Measurements from ENCODE around the gene RSKR.
"Not testable (repeated sequence)": the region's sequence is repeated elsewhere in the genome, so short reads cannot be mapped to it uniquely, and the experiment has no call there.

The RSKR gene

DNA sequence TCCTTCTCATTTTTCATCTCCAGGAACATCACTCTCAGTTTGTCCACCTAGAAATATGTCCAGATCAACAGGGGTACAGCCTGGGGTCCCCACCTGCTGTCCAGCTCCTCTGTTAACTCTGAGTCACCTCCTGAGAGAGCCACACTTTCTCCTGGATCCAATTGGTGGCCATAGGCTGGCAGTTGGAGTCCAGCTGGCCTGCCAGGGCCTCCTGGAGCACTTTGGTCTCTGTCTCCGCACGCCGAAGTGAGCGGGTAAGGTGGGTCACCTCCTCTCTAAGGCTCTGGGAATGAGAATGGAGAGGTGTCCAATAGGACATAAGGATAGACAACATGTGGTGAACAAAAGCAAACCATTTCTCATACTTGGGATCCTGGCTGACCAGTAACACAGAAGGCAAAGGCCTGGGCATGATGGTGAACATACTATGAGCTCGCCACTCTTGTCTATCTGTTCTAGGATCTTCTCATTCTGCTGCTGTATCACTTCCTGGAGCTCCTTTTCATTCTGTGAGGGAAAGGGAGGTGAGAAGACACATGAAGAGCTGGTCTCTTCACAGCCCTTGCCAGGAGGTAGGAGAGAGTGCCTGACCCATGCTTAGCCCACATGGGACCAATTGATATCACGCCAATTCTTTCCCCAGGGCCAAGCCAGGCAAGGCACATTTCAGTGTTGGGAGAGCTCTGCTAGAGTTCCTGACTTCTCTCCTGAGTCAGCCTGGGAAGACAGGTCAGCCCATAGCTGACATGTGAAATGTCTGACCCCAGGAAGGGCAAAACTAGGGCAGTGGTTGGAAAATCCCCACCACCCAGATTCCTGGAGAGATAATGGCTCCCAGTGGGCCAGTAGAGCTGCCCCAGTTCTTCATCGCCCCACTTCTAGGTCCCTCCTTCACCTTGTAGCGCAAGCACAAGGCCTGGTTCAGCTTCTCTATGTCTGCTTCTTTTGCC is 35.5 kb downstream of the RSKR start:
- H2BK120ac ChIP-seq (ENCODE audit: low read depth, low read length): no peak overlapping the region
- H3K27ac ChIP-seq (ENCODE audit: low read length, poor library complexity, severe bottlenecking): no peak overlapping the region
- H3K36me3 ChIP-seq (ENCODE audit: control insufficient read depth in 1 of 2, insufficient read depth in 2 of 2, low read depth in 1 of 2, low read length in 2 of 2): peaks cover 19 to 54% of the 10 kb centered on the region in 2 experiments
- no peak overlapping the region for H3K4me3 ChIP-seq (ENCODE audit: insufficient read depth in 1 of 2, low read depth in 1 of 2, low read length in 2 of 2)
- no peaks in the 10 kb centered on the region for H3K79me1 ChIP-seq (replicated peaks; ENCODE audit: low read length, poor library complexity, severe bottlenecking)
- H2BK15ac ChIP-seq (ENCODE audit: low read depth, poor library complexity, severe bottlenecking): no peak overlapping the region
- no peak overlapping the region for H4K8ac ChIP-seq (ENCODE audit: low read length)
- no peak overlapping the region for H2BK12ac ChIP-seq (ENCODE audit: low read length in 2 of 2)
- H3K4ac ChIP-seq (ENCODE audit: low read depth in 1 of 2, low read length in 2 of 2): no peak overlapping the region
- H3K23ac ChIP-seq (ENCODE audit: low read length in 2 of 2): no peak overlapping the region
- H3K14ac ChIP-seq (ENCODE audit: low read length in 2 of 2): no peak overlapping the region
- no peak overlapping the region for H2AK5ac ChIP-seq (ENCODE audit: low read length, severe bottlenecking)
- H3K18ac ChIP-seq (ENCODE audit: low read depth in 1 of 2, low read length in 2 of 2): no peak overlapping the region
- WGBS: 96% methylated on average over 8 of the region's 8 CpGs
- H2BK5ac ChIP-seq (ENCODE audit: low read depth, low read length, poor library complexity, severe bottlenecking): no peak overlapping the region
- H3K9me3 ChIP-seq (ENCODE audit: control insufficient read depth, low read length): no peaks in the 10 kb centered on the region
- peaks cover 5% of the 10 kb centered on the region for H3K4me1 ChIP-seq (ENCODE audit: control insufficient read depth, insufficient read depth, low read depth, low read length)
- no peak overlapping the region for H3K4me2 ChIP-seq (ENCODE audit: low read length, poor library complexity, severe bottlenecking)
- H4K91ac ChIP-seq (ENCODE audit: low read length): no peak overlapping the region
- no peak overlapping the region for H2AFZ ChIP-seq (ENCODE audit: low read depth, low read length)
- no peak for DNase-seq
- no peaks in the 10 kb centered on the region for H3K27me3 ChIP-seq (ENCODE audit: control insufficient read depth in 1 of 2, insufficient read depth in 1 of 2, low read length in 2 of 2)
- no peak overlapping the region for H3K9ac ChIP-seq (ENCODE audit: low read length)

DNA sequence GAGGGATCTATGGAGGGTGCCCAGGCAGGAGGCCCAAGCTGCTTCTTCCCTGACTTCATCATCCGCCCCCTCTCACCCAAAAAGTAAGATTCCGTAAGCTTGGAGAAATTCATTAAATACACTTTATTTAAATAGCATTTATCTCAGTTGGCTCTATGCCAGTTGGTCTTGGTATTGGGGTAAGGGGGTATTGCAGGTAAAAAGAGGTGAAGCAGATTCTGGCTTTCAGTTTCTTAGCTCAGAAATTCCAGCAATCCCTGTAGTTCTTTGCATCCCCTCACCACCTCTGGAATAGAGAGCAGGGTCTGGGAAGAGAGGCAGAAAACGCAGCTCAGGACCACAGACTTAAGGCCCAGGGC is 36.5 kb downstream of the RSKR start:
- no peak overlapping the region for H2AK5ac ChIP-seq (ENCODE audit: low read length, severe bottlenecking)
- no peak overlapping the region for H2BK5ac ChIP-seq (ENCODE audit: low read depth, low read length, poor library complexity, severe bottlenecking)
- no peaks in the 10 kb centered on the region for H3K79me1 ChIP-seq (replicated peaks; ENCODE audit: low read length, poor library complexity, severe bottlenecking)
- no peak overlapping the region for H3K4ac ChIP-seq (ENCODE audit: low read depth in 1 of 2, low read length in 2 of 2)
- peaks cover 9% of the 10 kb centered on the region for H3K4me1 ChIP-seq (ENCODE audit: control insufficient read depth, insufficient read depth, low read depth, low read length)
- no peak overlapping the region for H3K14ac ChIP-seq (ENCODE audit: low read length in 2 of 2)
- H4K8ac ChIP-seq (ENCODE audit: low read length): no peak overlapping the region
- H3K23ac ChIP-seq (ENCODE audit: low read length in 2 of 2): no peak overlapping the region
- no peak for DNase-seq
- peaks cover 22 to 43% of the 10 kb centered on the region in 2 experiments for H3K36me3 ChIP-seq (ENCODE audit: control insufficient read depth in 1 of 2, insufficient read depth in 2 of 2, low read depth in 1 of 2, low read length in 2 of 2)
- H3K27me3 ChIP-seq (ENCODE audit: control insufficient read depth in 1 of 2, insufficient read depth in 1 of 2, low read length in 2 of 2): no peaks in the 10 kb centered on the region
- no peak overlapping the region for H4K91ac ChIP-seq (ENCODE audit: low read length)
- no peaks in the 10 kb centered on the region for H3K9me3 ChIP-seq (ENCODE audit: control insufficient read depth, low read length)
- H3K4me3 ChIP-seq (ENCODE audit: insufficient read depth in 1 of 2, low read depth in 1 of 2, low read length in 2 of 2): no peak overlapping the region
- no peak overlapping the region for H2AFZ ChIP-seq (ENCODE audit: low read depth, low read length)
- 100% methylated on average over 2 of the region's 3 CpGs for WGBS
- H3K9ac ChIP-seq (ENCODE audit: low read length): no peak overlapping the region
- no peak overlapping the region for H2BK15ac ChIP-seq (ENCODE audit: low read depth, poor library complexity, severe bottlenecking)
- H2BK120ac ChIP-seq (ENCODE audit: low read depth, low read length): no peak overlapping the region
- H3K27ac ChIP-seq (ENCODE audit: low read length, poor library complexity, severe bottlenecking): no peak overlapping the region
- no peak overlapping the region for H3K4me2 ChIP-seq (ENCODE audit: low read length, poor library complexity, severe bottlenecking)
- no peak overlapping the region for H3K18ac ChIP-seq (ENCODE audit: low read depth in 1 of 2, low read length in 2 of 2)
- H2BK12ac ChIP-seq (ENCODE audit: low read length in 2 of 2): no peak overlapping the region

DNA sequence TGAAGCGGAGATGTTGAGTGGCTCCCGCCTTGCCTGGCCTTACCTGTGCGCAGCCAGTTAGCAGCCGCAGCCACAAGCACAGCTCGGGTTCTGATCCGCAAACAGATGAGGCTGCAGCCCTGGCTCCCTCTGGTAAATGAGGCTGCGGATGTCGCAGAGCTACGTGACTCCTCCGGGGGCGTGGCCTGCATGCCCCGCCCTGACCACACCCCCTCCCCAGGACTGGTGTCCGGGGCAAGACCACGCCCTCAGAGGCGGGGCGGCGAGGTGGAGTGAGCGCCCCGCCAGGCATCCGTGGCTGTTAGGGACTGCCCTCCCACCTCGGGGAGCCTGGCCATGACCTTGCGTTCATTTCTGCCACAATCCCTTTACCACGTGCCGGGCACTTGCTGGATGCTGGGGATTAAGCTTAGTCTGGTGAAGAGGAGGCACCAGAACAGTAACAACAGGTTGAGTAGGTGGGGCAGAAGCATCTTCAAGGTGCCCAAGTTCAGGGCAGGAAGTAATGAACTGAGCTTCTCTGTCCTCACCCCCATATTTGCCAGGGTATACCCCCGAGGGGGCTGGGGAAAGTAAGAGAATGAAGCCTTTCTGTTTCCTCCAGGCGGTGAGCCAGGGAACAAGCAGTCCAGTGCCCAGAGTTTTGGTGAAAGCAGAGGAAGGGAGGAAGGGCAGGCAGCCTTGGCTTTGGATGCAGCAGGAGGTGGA is 37.1 kb downstream of the RSKR start, which contains the start of gene ALDOC:
ALDOC (minus strand) TSS at position 138 of the 708 bp plus-strand sequence. CDS start 1,363 bp downstream, outside the sequence.
- H3K27me3 ChIP-seq (ENCODE audit: control insufficient read depth in 1 of 2, insufficient read depth in 1 of 2, low read length in 2 of 2): no peaks in the 10 kb centered on the region
- no peak within 1 kb of the TSS for H2BK120ac ChIP-seq (ENCODE audit: low read depth, low read length)
- DNase-seq: peak; percentile 89
- no peak within 1 kb of the TSS for H2AFZ ChIP-seq (ENCODE audit: low read depth, low read length)
- H4K8ac ChIP-seq (ENCODE audit: low read length): peak within 1 kb of the TSS; percentile 50
- 11% methylated on average over 21 of the region's 26 CpGs for WGBS
- H3K4ac ChIP-seq (ENCODE audit: low read depth in 1 of 2, low read length in 2 of 2): no peak within 1 kb of the TSS
- H3K9me3 ChIP-seq (ENCODE audit: control insufficient read depth, low read length): no peaks in the 10 kb centered on the region
- no peak within 1 kb of the TSS for H2BK5ac ChIP-seq (ENCODE audit: low read depth, low read length, poor library complexity, severe bottlenecking)
- H3K79me1 ChIP-seq (replicated peaks; ENCODE audit: low read length, poor library complexity, severe bottlenecking): no peaks in the 10 kb centered on the region
- H3K4me1 ChIP-seq (ENCODE audit: control insufficient read depth, insufficient read depth, low read depth, low read length): peaks cover 11% of the 10 kb centered on the region
- H3K4me2 ChIP-seq (ENCODE audit: low read length, poor library complexity, severe bottlenecking): peak within 1 kb of the TSS; percentile 5
- H4K91ac ChIP-seq (ENCODE audit: low read length): no peak within 1 kb of the TSS
- peak within 1 kb of the TSS; percentile 44 for H2BK15ac ChIP-seq (ENCODE audit: low read depth, poor library complexity, severe bottlenecking)
- no peak within 1 kb of the TSS for H3K23ac ChIP-seq (ENCODE audit: low read length in 2 of 2)
- H3K14ac ChIP-seq (ENCODE audit: low read length in 2 of 2): no peak within 1 kb of the TSS
- H2BK12ac ChIP-seq (ENCODE audit: low read length in 2 of 2): peak within 1 kb of the TSS in 1 of 2 experiments; percentile 28
- H3K9ac ChIP-seq (ENCODE audit: low read length): no peak within 1 kb of the TSS
- H3K4me3 ChIP-seq (ENCODE audit: insufficient read depth in 1 of 2, low read depth in 1 of 2, low read length in 2 of 2): peak within 1 kb of the TSS in 1 of 2 experiments; percentile 71
- peaks cover 22 to 38% of the 10 kb centered on the region in 2 experiments for H3K36me3 ChIP-seq (ENCODE audit: control insufficient read depth in 1 of 2, insufficient read depth in 2 of 2, low read depth in 1 of 2, low read length in 2 of 2)
- H3K27ac ChIP-seq (ENCODE audit: low read length, poor library complexity, severe bottlenecking): no peak within 1 kb of the TSS
- no peak within 1 kb of the TSS for H2AK5ac ChIP-seq (ENCODE audit: low read length, severe bottlenecking)
- peak within 1 kb of the TSS in 1 of 2 experiments; percentile 50 for H3K18ac ChIP-seq (ENCODE audit: low read depth in 1 of 2, low read length in 2 of 2)

DNA sequence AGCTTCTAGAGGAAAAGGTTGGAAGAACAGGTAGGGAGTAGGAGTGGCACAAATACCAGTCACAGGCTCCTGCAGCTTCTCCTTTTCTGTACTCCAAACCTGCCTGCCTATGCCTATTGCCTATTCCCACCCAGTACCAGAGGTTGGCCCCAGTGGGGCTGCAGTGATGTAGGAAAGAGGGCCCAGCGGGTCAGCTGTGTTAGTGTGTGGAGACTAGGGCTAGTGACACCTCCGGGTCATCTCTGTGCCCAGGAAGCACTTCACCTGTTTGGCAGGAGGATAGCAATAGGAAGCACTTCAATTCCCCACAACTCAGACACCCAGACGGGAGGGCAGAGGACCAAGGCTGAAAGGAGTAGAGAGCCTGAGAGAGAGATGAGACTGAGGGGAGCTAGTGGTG is 38.0 kb downstream of the RSKR start:
- 54% methylated on average over 2 of the region's 3 CpGs for WGBS
- not testable (repeated sequence) for H3K14ac ChIP-seq (ENCODE audit: low read length in 2 of 2); H3K23ac ChIP-seq (ENCODE audit: low read length in 2 of 2); H3K4me3 ChIP-seq (ENCODE audit: insufficient read depth in 1 of 2, low read depth in 1 of 2, low read length in 2 of 2); H2BK5ac ChIP-seq (ENCODE audit: low read depth, low read length, poor library complexity, severe bottlenecking); H2AFZ ChIP-seq (ENCODE audit: low read depth, low read length); H3K18ac ChIP-seq (ENCODE audit: low read depth in 1 of 2, low read length in 2 of 2); H3K4me2 ChIP-seq (ENCODE audit: low read length, poor library complexity, severe bottlenecking); H3K4ac ChIP-seq (ENCODE audit: low read depth in 1 of 2, low read length in 2 of 2); H3K79me1 ChIP-seq (replicated peaks; ENCODE audit: low read length, poor library complexity, severe bottlenecking); H3K9ac ChIP-seq (ENCODE audit: low read length); H4K8ac ChIP-seq (ENCODE audit: low read length); DNase-seq; H4K91ac ChIP-seq (ENCODE audit: low read length); H3K27me3 ChIP-seq (ENCODE audit: control insufficient read depth in 1 of 2, insufficient read depth in 1 of 2, low read length in 2 of 2); H3K9me3 ChIP-seq (ENCODE audit: control insufficient read depth, low read length); H2BK12ac ChIP-seq (ENCODE audit: low read length in 2 of 2); H3K27ac ChIP-seq (ENCODE audit: low read length, poor library complexity, severe bottlenecking); H2BK120ac ChIP-seq (ENCODE audit: low read depth, low read length); H2BK15ac ChIP-seq (ENCODE audit: low read depth, poor library complexity, severe bottlenecking); H2AK5ac ChIP-seq (ENCODE audit: low read length, severe bottlenecking)
- Histone ChIP-seq H3K4me1 (ENCODE audit: control insufficient read depth, insufficient read depth, low read depth, low read length) (peaks cover 11% of the 10 kb centered on the region), H3K36me3 (ENCODE audit: control insufficient read depth in 1 of 2, insufficient read depth in 2 of 2, low read depth in 1 of 2, low read length in 2 of 2) (peaks cover 22 to 36% of the 10 kb centered on the region in 2 experiments)
